ENCODE measurements around the gene SCFD2. TPM values are rescaled to one million over a fixed set of nuclear protein-coding genes. Genes with fewer than 3 reads are reported as not detected.

The SCFD2 gene
- total RNA-seq, 1 experiment from 2014 or later, result 36.6 TPM

GRCh38 chr4:52947401-52948056, 418.3 kb downstream of the SCFD2 start:
- Histone ChIP-seq H3K4me2 (ENCODE audit: low read length) (no peak overlapping the region), H3K9me2 (replicated peaks; ENCODE audit: low read length) (no peaks in the 10 kb centered on the region), H3K4me1 (ENCODE audit: insufficient read depth, low read length) (no peaks in the 10 kb centered on the region), H3K9ac (ENCODE audit: low read length) (no peak overlapping the region), H3K27me3 (ENCODE audit: low read length) (no peaks in the 10 kb centered on the region), H3K27ac (ENCODE audit: low read length) (no peak overlapping the region), H2AFZ (ENCODE audit: low read length) (no peak overlapping the region), H3F3A (ENCODE audit: low read length, unreplicated experiment) (no peaks in the 10 kb centered on the region), H3K4me3 (ENCODE audit: low read length) (no peak overlapping the region), H3K9me3 (ENCODE audit: low read length) (no peaks in the 10 kb centered on the region), H4K20me1 (ENCODE audit: low read length) (no peaks in the 10 kb centered on the region), H3K79me2 (ENCODE audit: low read length) (no peaks in the 10 kb centered on the region), H3K36me3 (ENCODE audit: low read depth, low read length) (no peaks in the 10 kb centered on the region)
- TF ChIP-seq EZH2 (IDR thresholded peaks at IDR 0.05; ENCODE audit: low read length, unreplicated experiment) (no peak), CTCF (conservative IDR thresholded peaks at IDR 0.05; ENCODE audit: low read depth, low read length) (no peak), EZH2phosphoT487 (IDR thresholded peaks at IDR 0.05; ENCODE audit: borderline replicate concordance, low read length) (no peak)
- intact Hi-C loops (cut with micrococcal nuclease), result no loop called here
- no TSS peak for BruUV-seq (replicated peaks)
- ChIA-PET CTCF (no interaction called here), POLR2A (ENCODE audit: unreplicated experiment) (no interaction called here)
- DNase-seq (no peak), ATAC-seq (no peak)

GRCh38 chr4:52946855-52947254, 419.0 kb downstream of the SCFD2 start:
- BruUV-seq (replicated peaks), result no TSS peak
- Histone ChIP-seq H3K79me2 (ENCODE audit: low read length) (no peaks in the 10 kb centered on the region), H3K9me3 (ENCODE audit: low read length) (no peaks in the 10 kb centered on the region), H3K9ac (ENCODE audit: low read length) (no peak overlapping the region), H3K4me3 (ENCODE audit: low read length) (no peak overlapping the region), H3K36me3 (ENCODE audit: low read depth, low read length) (no peaks in the 10 kb centered on the region), H3K4me1 (ENCODE audit: insufficient read depth, low read length) (no peaks in the 10 kb centered on the region), H3K27ac (ENCODE audit: low read length) (no peak overlapping the region), H3K27me3 (ENCODE audit: low read length) (no peaks in the 10 kb centered on the region), H3F3A (ENCODE audit: low read length, unreplicated experiment) (no peaks in the 10 kb centered on the region), H2AFZ (ENCODE audit: low read length) (no peak overlapping the region), H4K20me1 (ENCODE audit: low read length) (no peaks in the 10 kb centered on the region), H3K4me2 (ENCODE audit: low read length) (no peak overlapping the region), H3K9me2 (replicated peaks; ENCODE audit: low read length) (no peaks in the 10 kb centered on the region)
- CTCF ChIA-PET, result no interaction called here
- intact Hi-C loops (cut with micrococcal nuclease), result no loop called here
- no peak for TF ChIP-seq EZH2phosphoT487 (IDR thresholded peaks at IDR 0.05; ENCODE audit: borderline replicate concordance, low read length)
- TF ChIP-seq CTCF (conservative IDR thresholded peaks at IDR 0.05; ENCODE audit: low read depth, low read length), result no peak
- no peak for TF ChIP-seq EZH2 (IDR thresholded peaks at IDR 0.05; ENCODE audit: low read length, unreplicated experiment)
- DNase-seq, result no peak
- POLR2A ChIA-PET (ENCODE audit: unreplicated experiment), result no interaction called here
- no peak for ATAC-seq

GRCh38 chr4:52945982-52946381, 419.9 kb downstream of the SCFD2 start:
- H3K9ac ChIP-seq (ENCODE audit: low read length), result no peak overlapping the region
- no peaks in the 10 kb centered on the region for H3F3A ChIP-seq (ENCODE audit: low read length, unreplicated experiment)
- BruUV-seq (replicated peaks), result no TSS peak
- ChIA-PET POLR2A (ENCODE audit: unreplicated experiment) (no interaction called here), CTCF (no interaction called here)
- DNase-seq (no peak), ATAC-seq (no peak)
- H3K4me3 ChIP-seq (ENCODE audit: low read length), result no peak overlapping the region
- H2AFZ ChIP-seq (ENCODE audit: low read length), result no peak overlapping the region
- H3K36me3 ChIP-seq (ENCODE audit: low read depth, low read length), result no peaks in the 10 kb centered on the region
- H3K4me1 ChIP-seq (ENCODE audit: insufficient read depth, low read length), result no peaks in the 10 kb centered on the region
- H4K20me1 ChIP-seq (ENCODE audit: low read length), result no peaks in the 10 kb centered on the region
- TF ChIP-seq CTCF (conservative IDR thresholded peaks at IDR 0.05; ENCODE audit: low read depth, low read length) (no peak), EZH2 (IDR thresholded peaks at IDR 0.05; ENCODE audit: low read length, unreplicated experiment) (no peak), EZH2phosphoT487 (IDR thresholded peaks at IDR 0.05; ENCODE audit: borderline replicate concordance, low read length) (no peak)
- H3K4me2 ChIP-seq (ENCODE audit: low read length), result no peak overlapping the region
- H3K27me3 ChIP-seq (ENCODE audit: low read length), result no peaks in the 10 kb centered on the region
- intact Hi-C loops (cut with micrococcal nuclease), result no loop called here
- no peaks in the 10 kb centered on the region for H3K9me2 ChIP-seq (replicated peaks; ENCODE audit: low read length)
- H3K27ac ChIP-seq (ENCODE audit: low read length), result no peak overlapping the region
- H3K9me3 ChIP-seq (ENCODE audit: low read length), result no peaks in the 10 kb centered on the region
- H3K79me2 ChIP-seq (ENCODE audit: low read length), result no peaks in the 10 kb centered on the region

Measured in PC-3 (cell line).